ENCODE data around the gene TMBIM4. TPM values are rescaled to one million over a fixed set of nuclear protein-coding genes. Genes with fewer than 3 reads are reported as not detected.

TMBIM4 gene
- total RNA-seq, 2 donors from 2014 or later: 130 to 168 TPM

- intact Hi-C loops (cut with DNase I): loop anchor here (10.0 kb wide), 1 partner anchor 261 kb away; no protein-coding TSS in a partner anchor
- H3K9me3 ChIP-seq: no peaks in the 10 kb centered on the region
- H3K4me1 ChIP-seq: no peaks in the 10 kb centered on the region
- H3K36me3 ChIP-seq: peaks cover 20% of the 10 kb centered on the region
- TF ChIP-seq CTCF (IDR thresholded peaks at IDR 0.05): no peak
- H3K27me3 ChIP-seq: no peaks in the 10 kb centered on the region
- no peak overlapping the region for H3K9ac ChIP-seq (ENCODE audit: low read depth in 2 of 2, low read length in 2 of 2)
- peak overlapping the region; percentile 58 for H3K27ac ChIP-seq
- H3K4me3 ChIP-seq: no peak overlapping the region
- DNase-seq: no peak
These were observed 25.9 kb downstream of the TMBIM4 start for GRCh38 chr12:66143868-66144267.

GRCh38 chr12:66142826-66143225 is 27.0 kb downstream of the TMBIM4 start:
- H3K9ac ChIP-seq (ENCODE audit: low read depth in 2 of 2, low read length in 2 of 2): no peak overlapping the region
- H3K27ac ChIP-seq: no peak overlapping the region
- TF ChIP-seq CTCF (IDR thresholded peaks at IDR 0.05): no peak
- no peaks in the 10 kb centered on the region for H3K9me3 ChIP-seq
- intact Hi-C loops (cut with DNase I): loop anchor here (10.0 kb wide), 1 partner anchor 262 kb away; no protein-coding TSS in a partner anchor
- H3K36me3 ChIP-seq: peaks cover 20% of the 10 kb centered on the region
- no peaks in the 10 kb centered on the region for H3K27me3 ChIP-seq
- DNase-seq: no peak
- H3K4me3 ChIP-seq: no peak overlapping the region
- H3K4me1 ChIP-seq: no peaks in the 10 kb centered on the region

GRCh38 chr12:66141299-66141698 is 28.5 kb downstream of the TMBIM4 start:
- TF ChIP-seq CTCF (IDR thresholded peaks at IDR 0.05): no peak
- Histone ChIP-seq H3K9ac (ENCODE audit: low read depth in 2 of 2, low read length in 2 of 2) (no peak overlapping the region), H3K4me1 (no peaks in the 10 kb centered on the region), H3K36me3 (peaks cover 28% of the 10 kb centered on the region), H3K9me3 (no peaks in the 10 kb centered on the region), H3K27me3 (no peaks in the 10 kb centered on the region), H3K27ac (no peak overlapping the region), H3K4me3 (no peak overlapping the region)
- no peak for DNase-seq
- intact Hi-C loops (cut with DNase I): loop anchor here (10.0 kb wide), 1 partner anchor 264 kb away; no protein-coding TSS in a partner anchor

GRCh38 chr12:66140731-66141130 is 29.1 kb downstream of the TMBIM4 start:
- Histone ChIP-seq H3K27ac (no peak overlapping the region), H3K27me3 (no peaks in the 10 kb centered on the region), H3K9me3 (no peaks in the 10 kb centered on the region), H3K9ac (ENCODE audit: low read depth in 2 of 2, low read length in 2 of 2) (no peak overlapping the region), H3K4me3 (no peak overlapping the region), H3K4me1 (no peaks in the 10 kb centered on the region), H3K36me3 (peaks cover 28% of the 10 kb centered on the region)
- TF ChIP-seq CTCF (IDR thresholded peaks at IDR 0.05): no peak
- DNase-seq: no peak
- intact Hi-C loops (cut with DNase I): loop anchor here (10.0 kb wide), 1 partner anchor 264 kb away; no protein-coding TSS in a partner anchor

- TF ChIP-seq CTCF (IDR thresholded peaks at IDR 0.05): no peak
- Histone ChIP-seq H3K4me1 (no peaks in the 10 kb centered on the region), H3K27ac (no peak overlapping the region), H3K4me3 (no peak overlapping the region), H3K36me3 (peaks cover 28% of the 10 kb centered on the region), H3K9ac (ENCODE audit: low read depth in 2 of 2, low read length in 2 of 2) (no peak overlapping the region), H3K9me3 (no peaks in the 10 kb centered on the region), H3K27me3 (no peaks in the 10 kb centered on the region)
- intact Hi-C loops (cut with DNase I): no loop called here
- no peak for DNase-seq
These were observed 30.5 kb downstream of the TMBIM4 start for GRCh38 chr12:66139328-66139727.

Data from colonic mucosa (tissue), 4 donors.